ENCODE measurements around the gene FNBP1L.

The FNBP1L gene

DNA sequence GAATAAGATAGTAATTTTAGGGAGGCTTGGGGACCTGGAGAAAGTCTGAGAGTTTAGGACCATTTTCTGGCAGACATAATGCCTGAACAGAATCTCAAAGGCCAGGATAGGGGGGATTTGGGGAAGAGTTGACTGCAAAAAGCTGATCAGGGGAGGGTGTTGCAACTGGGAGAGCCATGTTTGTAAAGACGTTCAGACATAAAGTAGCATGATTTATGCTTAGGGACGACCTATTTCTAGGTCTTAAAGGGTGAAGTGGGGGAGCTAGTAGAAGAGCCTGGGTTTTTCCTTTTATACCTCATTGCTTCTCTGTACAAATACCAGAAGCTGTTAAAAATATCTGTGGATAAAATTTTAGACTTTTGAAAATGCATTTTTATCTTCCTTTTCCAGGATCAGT, 51.2 kb downstream of the FNBP1L start:
- CTCF ChIA-PET: no interaction called here
- TF ChIP-seq, protein P1, sequence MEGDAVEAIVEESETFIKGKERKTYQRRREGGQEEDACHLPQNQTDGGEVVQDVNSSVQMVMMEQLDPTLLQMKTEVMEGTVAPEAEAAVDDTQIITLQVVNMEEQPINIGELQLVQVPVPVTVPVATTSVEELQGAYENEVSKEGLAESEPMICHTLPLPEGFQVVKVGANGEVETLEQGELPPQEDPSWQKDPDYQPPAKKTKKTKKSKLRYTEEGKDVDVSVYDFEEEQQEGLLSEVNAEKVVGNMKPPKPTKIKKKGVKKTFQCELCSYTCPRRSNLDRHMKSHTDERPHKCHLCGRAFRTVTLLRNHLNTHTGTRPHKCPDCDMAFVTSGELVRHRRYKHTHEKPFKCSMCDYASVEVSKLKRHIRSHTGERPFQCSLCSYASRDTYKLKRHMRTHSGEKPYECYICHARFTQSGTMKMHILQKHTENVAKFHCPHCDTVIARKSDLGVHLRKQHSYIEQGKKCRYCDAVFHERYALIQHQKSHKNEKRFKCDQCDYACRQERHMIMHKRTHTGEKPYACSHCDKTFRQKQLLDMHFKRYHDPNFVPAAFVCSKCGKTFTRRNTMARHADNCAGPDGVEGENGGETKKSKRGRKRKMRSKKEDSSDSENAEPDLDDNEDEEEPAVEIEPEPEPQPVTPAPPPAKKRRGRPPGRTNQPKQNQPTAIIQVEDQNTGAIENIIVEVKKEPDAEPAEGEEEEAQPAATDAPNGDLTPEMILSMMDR (IDR thresholded peaks at IDR 0.05; ENCODE audit: insufficient read depth, low read length, missing control alignments): no peak
- POLR2A ChIA-PET: no interaction called here
- no peak for DNase-seq (ENCODE audit: low read depth, low spot score)
- no peak overlapping the region for H3K4me3 ChIP-seq (ENCODE audit: low read depth, low read length)

DNA sequence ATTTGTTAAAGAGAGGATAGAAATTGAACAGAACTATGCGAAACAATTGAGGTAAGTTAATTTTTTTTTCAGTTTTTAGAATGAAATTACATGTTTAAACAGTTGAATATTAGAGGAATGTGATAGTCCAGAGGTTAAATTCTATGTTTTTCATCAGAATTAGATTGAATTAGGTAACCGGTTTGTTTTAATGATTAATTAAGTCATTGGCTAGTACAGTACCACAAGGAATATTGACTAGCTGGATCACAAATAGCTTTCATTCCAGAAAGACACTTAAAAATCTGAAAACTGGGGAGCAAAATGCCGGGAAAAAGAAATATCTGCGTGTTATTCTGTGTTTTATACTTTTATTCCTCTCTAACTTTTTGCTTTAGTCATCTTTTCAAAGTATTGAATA, 51.6 kb downstream of the FNBP1L start:
- ChIA-PET POLR2A (no interaction called here), CTCF (interaction anchor here (1.5 kb wide), 1 partner anchor 195 kb away, joined by 5 read pairs; no protein-coding TSS in a partner anchor)
- DNase-seq (ENCODE audit: low read depth, low spot score): no peak
- no peak overlapping the region for H3K4me3 ChIP-seq (ENCODE audit: low read depth, low read length)
- TF ChIP-seq, protein P1 (IDR thresholded peaks at IDR 0.05; ENCODE audit: insufficient read depth, low read length, missing control alignments): no peak

DNA sequence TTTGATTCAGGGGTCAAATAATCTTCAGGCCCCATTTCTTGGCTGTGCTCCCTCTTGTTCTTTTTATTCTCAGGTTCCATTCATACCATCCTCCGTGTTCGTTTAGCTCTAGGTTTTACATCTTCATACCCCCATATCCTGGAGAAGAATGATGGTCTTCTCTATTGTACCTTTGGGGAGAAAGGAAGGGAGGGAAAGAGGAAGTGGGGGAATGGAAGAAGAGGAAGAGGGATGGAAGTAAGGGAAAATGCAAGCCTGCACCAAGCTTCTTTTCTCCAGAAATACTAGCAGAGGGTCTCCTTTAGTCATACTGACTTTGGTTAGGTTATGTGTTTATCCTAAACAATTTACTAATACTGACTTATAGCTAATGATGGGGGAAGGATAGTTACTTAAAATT, 52.4 kb downstream of the FNBP1L start:
- CTCF ChIA-PET: interaction anchor here (1.5 kb wide), 1 partner anchor 196 kb away, joined by 5 read pairs; no protein-coding TSS in a partner anchor
- no peak overlapping the region for H3K4me3 ChIP-seq (ENCODE audit: low read depth, low read length)
- no peak for DNase-seq (ENCODE audit: low read depth, low spot score)
- POLR2A ChIA-PET: no interaction called here
- TF ChIP-seq, protein P1 (IDR thresholded peaks at IDR 0.05; ENCODE audit: insufficient read depth, low read length, missing control alignments): no peak

DNA sequence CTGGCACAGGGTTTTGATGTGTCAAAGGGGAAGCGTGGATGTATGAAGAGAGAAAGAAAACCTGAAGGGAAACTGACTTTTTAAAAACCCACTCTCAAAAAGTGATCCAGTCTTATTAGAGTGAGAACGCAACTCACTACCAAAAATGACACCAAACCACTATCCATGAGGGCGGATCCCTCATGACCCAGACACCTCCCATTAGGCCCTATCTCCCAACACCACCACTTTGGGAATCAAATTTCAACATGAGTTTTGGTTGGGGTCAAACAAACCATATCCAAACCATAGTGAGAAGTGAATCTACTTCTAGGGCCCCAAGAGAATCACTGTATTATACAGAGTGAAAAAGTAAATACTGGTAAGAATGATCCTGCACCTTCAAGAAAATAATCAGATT, 53.5 kb downstream of the FNBP1L start:
- no peak for DNase-seq (ENCODE audit: low read depth, low spot score)
- POLR2A ChIA-PET: no interaction called here
- H3K4me3 ChIP-seq (ENCODE audit: low read depth, low read length): no peak overlapping the region
- CTCF ChIA-PET: no interaction called here
- TF ChIP-seq, protein P1 (IDR thresholded peaks at IDR 0.05; ENCODE audit: insufficient read depth, low read length, missing control alignments): no peak

DNA sequence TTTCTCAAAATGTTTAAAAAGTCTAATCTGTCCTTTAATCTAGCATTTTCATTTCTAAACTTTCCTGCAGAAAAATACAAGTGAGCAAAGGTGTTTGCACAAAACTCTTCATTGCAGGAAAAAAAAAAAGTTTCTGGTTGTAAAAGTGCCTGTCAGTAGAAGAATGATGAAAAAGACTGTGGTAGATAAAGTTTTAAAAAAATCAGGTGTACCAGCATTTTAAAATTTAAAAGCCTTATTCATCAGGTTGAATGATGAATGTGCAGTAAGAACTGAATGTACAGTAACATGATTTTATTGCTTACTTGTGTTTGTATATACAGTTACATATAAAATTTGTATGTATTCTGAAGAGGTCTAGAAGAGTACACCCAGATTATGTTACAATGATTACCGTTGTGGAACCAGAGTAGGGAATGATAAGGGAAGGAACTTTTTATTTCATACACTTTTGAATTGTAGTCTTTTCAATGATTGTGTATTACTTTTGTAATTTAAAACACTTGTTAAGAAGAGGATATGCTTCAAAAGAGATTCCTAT, 54.0 kb downstream of the FNBP1L start:
- POLR2A ChIA-PET: no interaction called here
- no peak for DNase-seq (ENCODE audit: low read depth, low spot score)
- CTCF ChIA-PET: interaction anchor here (1.1 kb wide), 1 partner anchor 197 kb away, joined by 3 read pairs; no protein-coding TSS in a partner anchor
- no peak overlapping the region for H3K4me3 ChIP-seq (ENCODE audit: low read depth, low read length)
- TF ChIP-seq, protein P1 (IDR thresholded peaks at IDR 0.05; ENCODE audit: insufficient read depth, low read length, missing control alignments): no peak

DNA sequence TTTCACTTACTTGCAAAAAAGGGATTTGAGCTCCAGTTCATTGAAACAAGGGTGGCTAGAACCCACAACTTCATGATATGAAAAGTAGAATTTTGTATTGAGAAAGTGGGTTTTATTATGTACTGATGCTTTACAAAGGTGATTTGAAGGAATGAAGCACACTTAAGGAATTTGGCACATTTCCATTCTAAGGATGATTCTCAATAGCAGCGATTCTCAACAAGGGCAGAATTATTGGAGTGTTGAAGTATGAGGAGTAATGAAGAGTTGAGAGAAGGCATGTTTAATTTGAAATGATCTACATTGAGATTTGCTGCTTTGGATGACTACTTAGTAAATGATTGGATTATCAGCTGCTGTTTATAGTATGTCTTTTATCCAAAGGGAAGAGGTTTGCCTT, 54.7 kb downstream of the FNBP1L start:
- no peak overlapping the region for H3K4me3 ChIP-seq (ENCODE audit: low read depth, low read length)
- POLR2A ChIA-PET: no interaction called here
- DNase-seq (ENCODE audit: low read depth, low spot score): no peak
- TF ChIP-seq, protein P1 (IDR thresholded peaks at IDR 0.05; ENCODE audit: insufficient read depth, low read length, missing control alignments): no peak
- CTCF ChIA-PET: interaction anchor here (1.1 kb wide), 1 partner anchor 197 kb away, joined by 3 read pairs; no protein-coding TSS in a partner anchor
